Caco-2 (cell line): ENCODE measurements around the gene OTULIN. TPM values are rescaled to one million over a fixed set of nuclear protein-coding genes. Genes with fewer than 3 reads are reported as not detected.

Experiments used
- BruUV-seq: library from RNA; stranded (reverse); fragments of 400-500 nt; replicated peaks from 2 replicates; lab custom pipeline; 2021; lab: Mats Ljungman, UMichigan
- CTCF ChIA-PET: fragments of 300-600 bp; sonication (Branson Sonifier 250); formaldehyde crosslinking; loops from one replicate; lab custom pipeline; 2022; ENCODE audit warnings: antibody characterized with exemption; lab: Charles Lee
- POLR2A ChIA-PET: fragments of 300-600 bp; sonication (Branson Sonifier 250); formaldehyde crosslinking; loops from one replicate; lab custom pipeline; 2022; ENCODE audit warnings: antibody characterized with exemption; lab: Charles Lee
- DNase-seq, 2 experiments: peaks; one replicate each; pipeline versions ENCODE4 v3.0.0 to v3.0.0-alpha.2; 2020 to 2022
- H3K27me3 ChIP-seq: replicated peaks from 2 replicates; pipeline ENCODE4 v1.6.0; 2011; ENCODE audit warnings: low read length; ENCODE audit not compliant: control insufficient read depth, insufficient read depth
- H3K36me3 ChIP-seq: 2 replicates; pipeline ENCODE4 v1.5.1; 2011; ENCODE audit warnings: low read length; ENCODE audit not compliant: control insufficient read depth, insufficient read depth
- H3K4me1 ChIP-seq: fragments of 250-450 bp; sonication (Bioruptor Pico); 2 replicates; pipeline ENCODE4 v1.5.1; 2020; ENCODE audit warnings: mild to moderate bottlenecking
- H3K4me3 ChIP-seq: 2 replicates; pipeline ENCODE4 v1.5.1; 2011; ENCODE audit warnings: low read depth, mild to moderate bottlenecking, control low read depth, low read length
- H3K9me3 ChIP-seq: fragments of 250-450 bp; sonication (Bioruptor Pico); 2 replicates; pipeline ENCODE4 v1.5.1; 2020; ENCODE audit warnings: mild to moderate bottlenecking, moderate library complexity
- H3K27ac Mint-ChIP-seq: one replicate; pipeline ENCODE4 v1.8.0; 2022; ENCODE audit warnings: mixed read lengths; ENCODE audit not compliant: unreplicated experiment
- H3K27me3 Mint-ChIP-seq: one replicate; pipeline ENCODE4 v1.8.0; 2022; ENCODE audit warnings: mixed read lengths; ENCODE audit not compliant: insufficient read depth, unreplicated experiment
- H3K36me3 Mint-ChIP-seq: one replicate; pipeline ENCODE4 v1.8.0; 2022; ENCODE audit warnings: mild to moderate bottlenecking, mixed read lengths; ENCODE audit not compliant: insufficient read depth, unreplicated experiment
- H3K4me1 Mint-ChIP-seq: one replicate; pipeline ENCODE4 v1.8.0; 2022; ENCODE audit warnings: low read depth, mixed read lengths; ENCODE audit not compliant: unreplicated experiment
- H3K4me3 Mint-ChIP-seq: one replicate; pipeline ENCODE4 v1.8.0; 2022; ENCODE audit warnings: mild to moderate bottlenecking, moderate library complexity, mixed read lengths; ENCODE audit not compliant: unreplicated experiment
- H3K9me3 Mint-ChIP-seq: one replicate; pipeline ENCODE4 v1.8.0; 2022; ENCODE audit warnings: mixed read lengths; ENCODE audit not compliant: unreplicated experiment
- intact Hi-C: fragments of 100-400 bp; cut with micrococcal nuclease; formaldehyde crosslinking; loops from one replicate; pipeline ENCODE4 v1.10.0; 2022; ENCODE audit not compliant: unreplicated experiment
- total RNA-seq: library from RNA; stranded (reverse); gene quantifications from 2 replicates; pipeline ENCODE4 v1.2.3, GENCODE V29; 2022
- TF ChIP-seq, protein P1 (sequence below), 2 experiments: fragments of 200-600 bp in 1 of 2; IDR thresholded peaks; 1 replicate in 1 of 2; 2 replicates in 1 of 2; pipeline versions ENCODE4 v1.5.1 to v1.8.0; 2011 to 2022; ENCODE audit warnings: antibody characterized with exemption in 1 of 2, control low read depth in 1 of 2, inconsistent platforms in 1 of 2, low read depth in 1 of 2, low read length in 1 of 2, mild to moderate bottlenecking in 1 of 2, moderate library complexity in 1 of 2; ENCODE audit not compliant: insufficient read depth in 1 of 2, severe bottlenecking in 1 of 2, unreplicated experiment in 1 of 2

OTULIN gene
- total RNA-seq, 1 experiment from 2014 or later: 42.6 TPM

DNA sequence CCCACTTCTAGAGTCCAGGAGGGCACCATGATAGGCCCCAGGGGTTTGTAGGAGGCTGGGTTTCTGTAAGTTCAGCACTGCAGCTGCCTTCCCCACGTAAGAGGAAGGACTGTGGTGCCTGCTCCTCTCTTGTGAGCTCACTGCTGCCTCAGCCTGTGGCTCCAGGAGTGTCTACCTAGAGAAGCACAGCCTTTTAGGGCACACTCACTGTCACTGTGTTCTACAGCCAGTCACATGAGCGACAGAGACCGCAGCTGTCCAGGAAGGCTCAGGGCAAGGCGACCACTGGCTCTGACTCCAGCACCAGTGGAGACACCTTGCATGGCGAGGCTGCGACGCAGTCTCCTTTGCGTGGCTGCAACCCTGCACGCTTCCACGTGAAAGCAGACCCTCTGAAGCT, 72.8 kb downstream of the OTULIN start:
- DNase-seq: no peak
- H3K27ac Mint-ChIP-seq: no peak overlapping the region
- no peak overlapping the region for H3K4me3 Mint-ChIP-seq
- Histone ChIP-seq H3K4me3 (no peak overlapping the region), H3K9me3 (no peaks in the 10 kb centered on the region), H3K27me3 (no peaks in the 10 kb centered on the region), H3K4me1 (no peaks in the 10 kb centered on the region), H3K36me3 (no peaks in the 10 kb centered on the region)
- no peaks in the 10 kb centered on the region for H3K27me3 Mint-ChIP-seq
- TF ChIP-seq, protein P1, sequence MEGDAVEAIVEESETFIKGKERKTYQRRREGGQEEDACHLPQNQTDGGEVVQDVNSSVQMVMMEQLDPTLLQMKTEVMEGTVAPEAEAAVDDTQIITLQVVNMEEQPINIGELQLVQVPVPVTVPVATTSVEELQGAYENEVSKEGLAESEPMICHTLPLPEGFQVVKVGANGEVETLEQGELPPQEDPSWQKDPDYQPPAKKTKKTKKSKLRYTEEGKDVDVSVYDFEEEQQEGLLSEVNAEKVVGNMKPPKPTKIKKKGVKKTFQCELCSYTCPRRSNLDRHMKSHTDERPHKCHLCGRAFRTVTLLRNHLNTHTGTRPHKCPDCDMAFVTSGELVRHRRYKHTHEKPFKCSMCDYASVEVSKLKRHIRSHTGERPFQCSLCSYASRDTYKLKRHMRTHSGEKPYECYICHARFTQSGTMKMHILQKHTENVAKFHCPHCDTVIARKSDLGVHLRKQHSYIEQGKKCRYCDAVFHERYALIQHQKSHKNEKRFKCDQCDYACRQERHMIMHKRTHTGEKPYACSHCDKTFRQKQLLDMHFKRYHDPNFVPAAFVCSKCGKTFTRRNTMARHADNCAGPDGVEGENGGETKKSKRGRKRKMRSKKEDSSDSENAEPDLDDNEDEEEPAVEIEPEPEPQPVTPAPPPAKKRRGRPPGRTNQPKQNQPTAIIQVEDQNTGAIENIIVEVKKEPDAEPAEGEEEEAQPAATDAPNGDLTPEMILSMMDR (IDR thresholded peaks at IDR 0.05; ENCODE audit: insufficient read depth in 1 of 2, low read depth in 1 of 2, low read length in 1 of 2, severe bottlenecking in 1 of 2, unreplicated experiment in 1 of 2): no peak
- intact Hi-C loops: no loop called here
- POLR2A ChIA-PET: no interaction called here
- no peaks in the 10 kb centered on the region for H3K36me3 Mint-ChIP-seq
- BruUV-seq: no TSS peak
- H3K4me1 Mint-ChIP-seq: no peaks in the 10 kb centered on the region
- CTCF ChIA-PET: no interaction called here
- H3K9me3 Mint-ChIP-seq: no peaks in the 10 kb centered on the region

DNA sequence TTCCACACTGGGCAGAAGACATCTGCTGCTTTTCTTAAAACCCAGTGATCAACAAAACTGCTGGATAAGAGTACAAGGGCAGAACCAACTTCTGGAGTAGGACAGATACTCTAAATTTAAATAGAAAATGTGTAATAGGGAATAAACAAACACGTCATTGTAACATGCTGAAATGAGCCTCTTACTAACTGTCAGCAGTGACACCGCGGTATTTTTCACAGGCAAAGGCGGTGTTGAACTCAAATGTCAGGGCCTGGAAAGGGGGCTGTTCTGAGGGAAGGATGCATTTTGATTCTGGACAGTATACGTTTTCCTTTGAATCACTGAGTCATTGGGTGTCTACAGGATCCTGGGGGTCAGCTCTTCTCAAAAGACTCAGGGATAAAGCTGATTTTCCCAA, 73.5 kb downstream of the OTULIN start:
- H3K9me3 ChIP-seq: no peaks in the 10 kb centered on the region
- no peak for DNase-seq
- Mint-ChIP-seq H3K4me1 (no peaks in the 10 kb centered on the region), H3K4me3 (no peak overlapping the region), H3K27ac (no peak overlapping the region), H3K36me3 (no peaks in the 10 kb centered on the region), H3K27me3 (no peaks in the 10 kb centered on the region), H3K9me3 (no peaks in the 10 kb centered on the region)
- ChIA-PET POLR2A (no interaction called here), CTCF (no interaction called here)
- BruUV-seq: no TSS peak
- no peaks in the 10 kb centered on the region for H3K36me3 ChIP-seq
- intact Hi-C loops: no loop called here
- TF ChIP-seq, protein P1 (IDR thresholded peaks at IDR 0.05; ENCODE audit: insufficient read depth in 1 of 2, low read depth in 1 of 2, low read length in 1 of 2, severe bottlenecking in 1 of 2, unreplicated experiment in 1 of 2): no peak
- H3K4me1 ChIP-seq: no peaks in the 10 kb centered on the region
- no peak overlapping the region for H3K4me3 ChIP-seq
- H3K27me3 ChIP-seq: no peaks in the 10 kb centered on the region

DNA sequence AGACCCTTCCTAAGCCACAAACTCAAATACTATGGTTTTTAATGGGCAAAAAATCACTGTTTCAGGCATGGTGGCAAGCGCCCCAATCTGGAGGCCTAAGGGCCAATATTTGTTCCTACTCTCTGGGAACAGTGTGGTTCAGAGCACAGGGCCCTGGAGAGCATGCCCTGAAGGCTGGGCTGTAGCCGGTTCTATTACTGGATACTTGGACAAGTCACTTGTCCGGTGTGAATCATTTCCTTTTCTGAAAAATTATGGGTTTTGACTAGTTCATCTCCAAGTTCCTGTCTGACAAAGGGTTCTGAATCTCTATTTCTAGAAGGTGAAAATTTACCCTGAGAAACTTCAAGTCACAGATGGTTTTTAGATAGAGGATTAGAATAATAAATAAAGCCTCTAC, 75.0 kb downstream of the OTULIN start:
- Histone ChIP-seq H3K36me3 (no peaks in the 10 kb centered on the region), H3K27me3 (no peaks in the 10 kb centered on the region), H3K4me1 (no peaks in the 10 kb centered on the region), H3K9me3 (no peaks in the 10 kb centered on the region), H3K4me3 (no peak overlapping the region)
- BruUV-seq: no TSS peak
- no peak for DNase-seq
- CTCF ChIA-PET: no interaction called here
- H3K4me1 Mint-ChIP-seq: no peaks in the 10 kb centered on the region
- TF ChIP-seq, protein P1 (IDR thresholded peaks at IDR 0.05; ENCODE audit: insufficient read depth in 1 of 2, low read depth in 1 of 2, low read length in 1 of 2, severe bottlenecking in 1 of 2, unreplicated experiment in 1 of 2): no peak
- H3K36me3 Mint-ChIP-seq: no peaks in the 10 kb centered on the region
- no peaks in the 10 kb centered on the region for H3K27me3 Mint-ChIP-seq
- H3K27ac Mint-ChIP-seq: no peak overlapping the region
- H3K9me3 Mint-ChIP-seq: no peaks in the 10 kb centered on the region
- intact Hi-C loops: no loop called here
- POLR2A ChIA-PET: no interaction called here
- no peak overlapping the region for H3K4me3 Mint-ChIP-seq
